Neuronal stem cell (in vitro differentiated cells): ENCODE data around the gene ARSD.

Experiments
- DNase-seq: peaks from one replicate; pipeline ENCODE4 v3.0.0-alpha.2; 2013; ENCODE audit warnings: low spot score
- H2AFZ ChIP-seq: one replicate; pipeline ENCODE4 v1.6.1; 2013; ENCODE audit warnings: mild to moderate bottlenecking, low read length, inconsistent platforms
- H2AK5ac ChIP-seq: 2 replicates; pipeline ENCODE4 v1.6.1; 2013; ENCODE audit warnings: low read depth, mild to moderate bottlenecking, inconsistent platforms, low read length, moderate library complexity, mixed read lengths
- H2BK120ac ChIP-seq: 2 replicates; pipeline ENCODE4 v1.6.1; 2013; ENCODE audit warnings: low read depth, mild to moderate bottlenecking, inconsistent platforms, low read length, moderate library complexity, mixed read lengths
- H2BK12ac ChIP-seq: one replicate; pipeline ENCODE4 v1.6.1; 2013; ENCODE audit warnings: low read length, inconsistent platforms
- H2BK15ac ChIP-seq: 2 replicates; pipeline ENCODE4 v1.6.1; 2013; ENCODE audit warnings: mild to moderate bottlenecking, low read length, inconsistent platforms, mixed read lengths
- H2BK5ac ChIP-seq: one replicate; pipeline ENCODE4 v1.6.1; 2013; ENCODE audit warnings: inconsistent platforms, mild to moderate bottlenecking, low read length, moderate library complexity
- H3K14ac ChIP-seq: one replicate; pipeline ENCODE4 v1.6.1; 2013; ENCODE audit warnings: low read length, inconsistent platforms
- H3K18ac ChIP-seq: 2 replicates; pipeline ENCODE4 v1.6.1; 2013; ENCODE audit warnings: low read length, inconsistent platforms
- H3K23ac ChIP-seq: 2 replicates; pipeline ENCODE4 v1.6.1; 2013; ENCODE audit warnings: low read depth, mild to moderate bottlenecking, mixed read lengths, low read length, inconsistent platforms; ENCODE audit not compliant: poor library complexity
- H3K27ac ChIP-seq: replicated peaks from 3 replicates; pipeline ENCODE4 v1.5.1; 2013; ENCODE audit warnings: low read length, inconsistent platforms
- H3K27me3 ChIP-seq, 3 experiments: 2 replicates each; pipeline ENCODE4 v1.6.1; 2013; ENCODE audit warnings: low read length in 3 of 3, mild to moderate bottlenecking in 2 of 3, inconsistent platforms in 1 of 3, low read depth in 1 of 3, mixed read lengths in 1 of 3, moderate library complexity in 1 of 3; ENCODE audit not compliant: control insufficient read depth in 3 of 3, insufficient read depth in 3 of 3
- H3K36me3 ChIP-seq, 2 donors: replicated peaks in 1 of 2; 2 replicates each; pipeline ENCODE4 v1.6.1; 2013; ENCODE audit warnings: low read length in 2 of 2; ENCODE audit not compliant: control insufficient read depth in 2 of 2, insufficient read depth in 2 of 2
- H3K4ac ChIP-seq: 2 replicates; pipeline ENCODE4 v1.6.1; 2013; ENCODE audit warnings: inconsistent platforms, mild to moderate bottlenecking, low read length, moderate library complexity
- H3K4me1 ChIP-seq, 2 donors: 1 replicate in 1 of 2; 2 replicates in 1 of 2; pipeline ENCODE4 v1.6.1; 2013; ENCODE audit warnings: low read length in 2 of 2, low read depth in 1 of 2; ENCODE audit not compliant: control insufficient read depth in 2 of 2, insufficient read depth in 1 of 2
- H3K4me2 ChIP-seq: one replicate; pipeline ENCODE4 v1.6.1; 2013; ENCODE audit warnings: mild to moderate bottlenecking, low read length, inconsistent platforms; ENCODE audit not compliant: insufficient read depth, poor library complexity, severe bottlenecking
- H3K4me3 ChIP-seq, 2 donors: 2 replicates each; pipeline ENCODE4 v1.5.1; 2013; ENCODE audit warnings: low read length in 2 of 2, mild to moderate bottlenecking in 2 of 2, inconsistent platforms in 1 of 2, moderate library complexity in 1 of 2
- H3K79me1 ChIP-seq: one replicate; pipeline ENCODE4 v1.6.1; 2013; ENCODE audit warnings: low read depth, mild to moderate bottlenecking, inconsistent platforms, low read length, moderate library complexity
- H3K9ac ChIP-seq: one replicate; pipeline ENCODE4 v1.6.1; 2013; ENCODE audit warnings: mild to moderate bottlenecking, low read depth, low read length, inconsistent platforms; ENCODE audit not compliant: poor library complexity
- H3K9me3 ChIP-seq, 2 donors: replicated peaks in 1 of 2; 2 replicates each; pipeline versions ENCODE3 to v1.6.1; 2013; ENCODE audit warnings: low read length in 2 of 2, mild to moderate bottlenecking in 2 of 2, inconsistent platforms in 1 of 2, low read depth in 1 of 2, mixed read lengths in 1 of 2, moderate library complexity in 1 of 2; ENCODE audit not compliant: control insufficient read depth in 2 of 2, insufficient read depth in 1 of 2
- H4K8ac ChIP-seq: one replicate; pipeline ENCODE4 v1.6.1; 2013; ENCODE audit warnings: low read depth, mild to moderate bottlenecking, inconsistent platforms, low read length, moderate library complexity
- H4K91ac ChIP-seq: one replicate; pipeline ENCODE4 v1.6.1; 2013; ENCODE audit warnings: low read length, low read depth, mild to moderate bottlenecking, inconsistent platforms; ENCODE audit not compliant: poor library complexity
- WGBS, 2 donors: extraction: QIAGEN DNeasy Blood & Tissue Kit; methylation state at CpG; one replicate each; pipeline ENCODE4 v1.1.7; 2013; ENCODE audit warnings: missing lambda C conversion rate in 2 of 2, mixed read lengths in 1 of 2; ENCODE audit not compliant: insufficient read length in 2 of 2, insufficient replicate concordance in 1 of 2; ENCODE audit errors: extremely low coverage in 2 of 2; 5-methylcytosine and 5-hydroxymethylcytosine counted together

ARSD gene

DNA sequence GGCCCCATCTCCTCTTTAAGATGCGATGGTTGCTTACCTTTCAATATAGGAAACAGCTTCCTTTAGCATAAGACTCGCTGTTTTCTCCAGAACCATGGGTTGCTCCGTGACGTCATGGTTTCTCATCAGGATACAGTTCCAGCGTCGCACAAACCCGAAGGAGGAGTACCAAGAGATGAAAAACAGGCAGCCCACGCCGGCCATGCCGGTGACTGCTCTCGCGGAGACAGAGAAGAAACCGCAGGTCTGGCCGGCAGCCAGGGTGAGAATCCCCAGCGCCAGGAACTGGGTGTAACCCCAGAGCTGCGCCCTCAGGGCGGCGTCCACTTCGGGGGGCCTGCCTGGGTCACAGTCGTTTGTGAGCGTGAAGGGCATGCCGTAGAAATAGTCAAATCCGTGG, 11.4 kb downstream of the ARSD start:
- Histone ChIP-seq H3K14ac (no peak overlapping the region), H2AFZ (no peak overlapping the region), H3K27ac (no peak overlapping the region), H4K8ac (no peak overlapping the region), H3K79me1 (no peaks in the 10 kb centered on the region), H3K9me3 (no peaks in the 10 kb centered on the region), H3K4me2 (no peak overlapping the region), H3K4ac (no peak overlapping the region), H3K23ac (no peak overlapping the region), H2BK5ac (no peak overlapping the region), H3K4me1 (no peaks in the 10 kb centered on the region), H2BK12ac (no peak overlapping the region), H3K27me3 (no peaks in the 10 kb centered on the region), H2AK5ac (no peak overlapping the region), H3K18ac (no peak overlapping the region), H3K4me3 (no peak overlapping the region), H3K9ac (no peak overlapping the region), H2BK15ac (no peak overlapping the region), H4K91ac (no peak overlapping the region), H2BK120ac (no peak overlapping the region), H3K36me3 (no peaks in the 10 kb centered on the region)
- DNase-seq, result no peak
- no CpG with 5 or more reads among the region's 23 CpGs for WGBS, 2 donors

DNA sequence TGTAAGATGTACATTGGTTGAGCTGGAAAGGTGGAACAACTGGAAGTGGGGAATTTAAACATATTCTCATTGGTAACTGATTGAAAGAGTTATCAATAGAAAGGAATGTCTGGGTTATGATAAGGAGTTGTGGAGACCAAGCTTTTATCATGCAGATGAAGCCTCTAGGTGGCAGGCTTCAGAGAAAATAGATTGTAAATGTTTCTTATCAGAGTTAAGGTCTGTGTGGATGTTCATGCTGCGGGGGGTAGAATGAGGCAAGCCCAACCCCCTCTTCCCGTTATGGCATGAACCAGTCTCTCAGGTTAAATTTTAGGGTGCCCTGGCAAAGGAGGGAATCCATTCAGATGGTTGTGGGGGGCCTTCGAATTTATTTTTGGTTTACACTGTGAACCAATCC, 16.0 kb downstream of the ARSD start:
- H3K4ac ChIP-seq, result no peak overlapping the region
- DNase-seq, result no peak
- no peak overlapping the region for H3K23ac ChIP-seq

DNA sequence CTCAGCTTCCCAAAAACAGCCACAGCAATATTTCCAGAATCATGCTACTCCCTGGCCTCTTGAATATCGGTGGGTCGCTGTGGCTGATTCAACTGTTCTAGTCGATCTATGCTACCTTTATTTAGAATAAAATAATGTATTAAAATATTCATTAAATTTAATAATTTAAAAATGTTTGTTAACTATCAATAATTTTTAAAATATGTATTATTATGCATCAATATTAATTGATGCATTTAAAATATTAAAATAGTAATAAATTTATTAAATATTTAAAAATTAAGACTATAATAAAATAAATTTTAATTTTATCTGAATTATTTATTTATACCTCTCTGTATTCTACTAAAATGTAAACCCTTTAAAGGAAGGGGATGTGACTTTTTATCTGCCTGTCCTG, 19.0 kb downstream of the ARSD start:
- no peak overlapping the region for H2BK12ac ChIP-seq
- no peak overlapping the region for H2BK15ac ChIP-seq
- no peak overlapping the region for H4K91ac ChIP-seq
- H3K36me3 ChIP-seq, result no peaks in the 10 kb centered on the region
- no peak overlapping the region for H3K18ac ChIP-seq
- H3K4ac ChIP-seq, result no peak overlapping the region
- no peak overlapping the region for H2AFZ ChIP-seq
- no peaks in the 10 kb centered on the region for H3K27me3 ChIP-seq
- H4K8ac ChIP-seq, result no peak overlapping the region
- WGBS, 2 donors, result no CpG with 5 or more reads among the region's 3 CpGs
- H3K9ac ChIP-seq, result no peak overlapping the region
- H3K4me3 ChIP-seq, result no peak overlapping the region
- H3K27ac ChIP-seq, result no peak overlapping the region
- no peak overlapping the region for H2BK120ac ChIP-seq
- no peak overlapping the region for H2AK5ac ChIP-seq
- no peak overlapping the region for H3K23ac ChIP-seq
- no peak for DNase-seq
- no peak overlapping the region for H3K4me2 ChIP-seq
- H3K14ac ChIP-seq, result no peak overlapping the region
- H3K79me1 ChIP-seq, result no peaks in the 10 kb centered on the region
- no peaks in the 10 kb centered on the region for H3K9me3 ChIP-seq
- H3K4me1 ChIP-seq, result no peaks in the 10 kb centered on the region
- no peak overlapping the region for H2BK5ac ChIP-seq

More for the DNA sequence above, 16.0 kb downstream of the ARSD start:
- no peak overlapping the region for H2BK5ac ChIP-seq
- no peak overlapping the region for H3K4me3 ChIP-seq
- H3K14ac ChIP-seq, result no peak overlapping the region
- no peak overlapping the region for H4K91ac ChIP-seq
- no peak overlapping the region for H3K9ac ChIP-seq
- WGBS, 2 donors, result no CpG with 5 or more reads among the region's 3 CpGs
- H2BK15ac ChIP-seq, result no peak overlapping the region
- no peak overlapping the region for H2BK120ac ChIP-seq
- H3K27me3 ChIP-seq, result no peaks in the 10 kb centered on the region
- no peak overlapping the region for H2AFZ ChIP-seq
- H3K4me1 ChIP-seq, result no peaks in the 10 kb centered on the region
- no peaks in the 10 kb centered on the region for H3K79me1 ChIP-seq
- no peak overlapping the region for H2BK12ac ChIP-seq
- no peaks in the 10 kb centered on the region for H3K36me3 ChIP-seq
- no peak overlapping the region for H3K4me2 ChIP-seq
- H3K27ac ChIP-seq, result no peak overlapping the region
- no peak overlapping the region for H3K18ac ChIP-seq
- no peak overlapping the region for H2AK5ac ChIP-seq
- no peaks in the 10 kb centered on the region for H3K9me3 ChIP-seq
- H4K8ac ChIP-seq, result no peak overlapping the region

DNA sequence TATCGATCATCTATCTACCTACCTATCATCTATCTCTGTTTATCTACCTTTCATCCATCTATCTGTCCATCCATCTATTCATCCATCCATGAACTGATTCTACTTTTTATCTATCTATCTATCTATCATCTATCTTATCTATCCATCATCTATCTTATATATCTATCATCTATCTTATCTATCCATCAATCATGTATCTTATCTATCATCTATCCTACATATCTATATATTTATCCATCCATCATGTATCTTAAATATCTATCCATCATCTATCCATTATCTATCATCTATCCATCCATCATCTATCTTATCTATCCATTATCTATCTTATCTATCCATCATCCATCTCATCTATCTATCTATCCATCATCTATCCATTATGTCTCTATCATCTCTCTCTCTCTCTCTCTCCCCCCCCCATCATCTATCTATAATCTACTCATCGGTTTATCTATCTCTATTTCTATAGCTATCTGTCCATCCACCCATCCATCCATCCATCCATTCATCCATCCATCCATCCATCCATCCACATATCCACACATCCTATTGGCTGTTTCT, 20.9 kb downstream of the ARSD start:
- no peak overlapping the region for H3K4me3 ChIP-seq
- H2BK15ac ChIP-seq, result no peak overlapping the region
- no peak overlapping the region for H2BK12ac ChIP-seq
- H4K8ac ChIP-seq, result no peak overlapping the region
- H3K4me2 ChIP-seq, result no peak overlapping the region
- H3K79me1 ChIP-seq, result no peaks in the 10 kb centered on the region
- H3K27ac ChIP-seq, result no peak overlapping the region
- H3K23ac ChIP-seq, result no peak overlapping the region
- no peaks in the 10 kb centered on the region for H3K4me1 ChIP-seq
- H2AFZ ChIP-seq, result no peak overlapping the region
- 100% methylated on average over 2 of the region's 2 CpGs for WGBS, 2 donors
- H3K36me3 ChIP-seq, result no peaks in the 10 kb centered on the region
- no peak for DNase-seq
- H3K18ac ChIP-seq, result no peak overlapping the region
- H3K14ac ChIP-seq, result no peak overlapping the region
- H4K91ac ChIP-seq, result no peak overlapping the region
- H3K9me3 ChIP-seq, result peaks cover 0 to 3% of the 10 kb centered on the region in 2 donors
- no peak overlapping the region for H2AK5ac ChIP-seq
- no peaks in the 10 kb centered on the region for H3K27me3 ChIP-seq
- H3K4ac ChIP-seq, result no peak overlapping the region
- no peak overlapping the region for H2BK5ac ChIP-seq
- no peak overlapping the region for H3K9ac ChIP-seq
- H2BK120ac ChIP-seq, result no peak overlapping the region
